Testis (tissue), 3 donors: ENCODE results near the gene FAM136A. TPM values are rescaled to one million over a fixed set of nuclear protein-coding genes. Genes with fewer than 3 reads are reported as not detected.
A peak's percentile ranks its signal among the peaks of the same experiment; 100 is the strongest.

Experiments used
- DNase-seq: peaks from one replicate; pipeline ENCODE4 v3.0.0-alpha.2; 2019
- H3K27ac ChIP-seq, 2 donors: fragments of 200-600 bp; sonication (generic); one replicate each; pipeline ENCODE4 v1.5.1; 2019
- H3K27me3 ChIP-seq: fragments of 200-600 bp; sonication (generic); one replicate; pipeline ENCODE4 v1.5.1; 2019
- H3K36me3 ChIP-seq: fragments of 200-600 bp; sonication (generic); one replicate; pipeline ENCODE4 v1.5.1; 2017; ENCODE audit warnings: low read depth; ENCODE audit errors: missing control alignments
- H3K4me1 ChIP-seq: fragments of 200-600 bp; sonication (generic); one replicate; pipeline ENCODE4 v1.5.1; 2019
- H3K4me3 ChIP-seq, 2 donors: fragments of 200-600 bp; sonication (generic); one replicate each; pipeline ENCODE4 v1.5.1; 2017 to 2019
- H3K9me3 ChIP-seq: fragments of 200-600 bp; sonication (generic); one replicate; pipeline ENCODE4 v1.5.1; 2017
- CTCF ChIP-seq, 3 experiments: fragments of 450-650 bp in 2 of 3; fragments of 200-600 bp in 1 of 3; sonication (generic) in 1 of 3; IDR thresholded peaks; one replicate each; pipeline ENCODE4 v1.5.1; 2016 to 2019; ENCODE audit warnings: antibody characterized with exemption in 3 of 3, mild to moderate bottlenecking in 2 of 3, moderate library complexity in 1 of 3
- POLR2A ChIP-seq: fragments of 450-650 bp; IDR thresholded peaks from one replicate; pipeline ENCODE4 v1.6.1; 2017; ENCODE audit warnings: antibody characterized with exemption, mild to moderate bottlenecking, moderate library complexity
- WGBS, 2 donors: methylation state at CpG; one replicate each; pipeline ENCODE4 v1.1.5; 2018; 5-methylcytosine and 5-hydroxymethylcytosine counted together
- intact Hi-C: fragments of 100-400 bp; cut with DNase I; formaldehyde crosslinking; loops from one replicate; pipeline ENCODE4 v1.15.1; 2023; ENCODE audit warnings: low total_unique reads
- polyA plus RNA-seq: library from polyadenylated mRNA; stranded (reverse); fragments of 350-450 nt; fragmentation: Illumina TruSeq; extraction: RNeasy Lipid Tissue Mini Kit (QIAGEN cat#74804); gene quantifications from one replicate; pipeline ENCODE4 v1.2.3, GENCODE V29; 2014; ENCODE audit warnings: low read depth, low replicate concordance; ENCODE audit not compliant: insufficient read depth
- total RNA-seq, 2 donors: library from RNA; depleted of rRNA; stranded (reverse); fragments of >200 nt; gene quantifications; one replicate each; pipeline ENCODE4 v1.2.3, GENCODE V29; 2016

FAM136A gene
- total and polyA plus RNA-seq, 3 donors from 2014 or later, result 19.8 to 25.3 (median 24.8) TPM

- no peak overlapping the region for H3K4me3 ChIP-seq
- no peaks in the 10 kb centered on the region for H3K4me1 ChIP-seq
- TF ChIP-seq CTCF (IDR thresholded peaks at IDR 0.05) (no peak), POLR2A (no peak)
- DNase-seq, result no peak
- no peaks in the 10 kb centered on the region for H3K9me3 ChIP-seq
- H3K27me3 ChIP-seq, result no peaks in the 10 kb centered on the region
- no peak overlapping the region for H3K27ac ChIP-seq
- H3K36me3 ChIP-seq, result no peaks in the 10 kb centered on the region
- intact Hi-C loops, result no loop called here
These were observed 39.6 kb upstream of the FAM136A start for GRCh38 chr2:70341477-70341765.

- Histone ChIP-seq H3K36me3 (no peaks in the 10 kb centered on the region), H3K27me3 (no peaks in the 10 kb centered on the region), H3K4me3 (no peak overlapping the region), H3K9me3 (no peaks in the 10 kb centered on the region), H3K4me1 (no peaks in the 10 kb centered on the region), H3K27ac (no peak overlapping the region)
- intact Hi-C loops, result no loop called here
- peak in 2 of 3 experiments; percentile 65 to 67 for TF ChIP-seq CTCF (IDR thresholded peaks at IDR 0.05)
- no peak for TF ChIP-seq POLR2A
- WGBS, 2 donors, result 25 to 28% methylated on average over 7 of the region's 7 CpGs
- peak; percentile 32 for DNase-seq
These were observed 39.1 kb upstream of the FAM136A start for GRCh38 chr2:70340761-70341476.

- DNase-seq, result no peak
- Histone ChIP-seq H3K4me3 (no peak overlapping the region), H3K4me1 (no peaks in the 10 kb centered on the region), H3K9me3 (no peaks in the 10 kb centered on the region), H3K27me3 (no peaks in the 10 kb centered on the region), H3K36me3 (no peaks in the 10 kb centered on the region), H3K27ac (no peak overlapping the region)
- intact Hi-C loops, result no loop called here
- WGBS, 2 donors, result 77 to 78% methylated on average over 4 of the region's 4 CpGs
- TF ChIP-seq POLR2A, result no peak
- TF ChIP-seq CTCF (IDR thresholded peaks at IDR 0.05), result no peak
These were observed 38.2 kb upstream of the FAM136A start for GRCh38 chr2:70340075-70340474.

- WGBS, 2 donors, result 78 to 79% methylated on average over 4 of the region's 4 CpGs
- TF ChIP-seq POLR2A, result no peak
- no peak for TF ChIP-seq CTCF (IDR thresholded peaks at IDR 0.05)
- DNase-seq, result no peak
- H3K4me1 ChIP-seq, result no peaks in the 10 kb centered on the region
- no peaks in the 10 kb centered on the region for H3K9me3 ChIP-seq
- H3K27ac ChIP-seq, result no peak overlapping the region
- intact Hi-C loops, result no loop called here
- H3K4me3 ChIP-seq, result no peak overlapping the region
- H3K36me3 ChIP-seq, result no peaks in the 10 kb centered on the region
- no peaks in the 10 kb centered on the region for H3K27me3 ChIP-seq
These were observed 34.7 kb upstream of the FAM136A start for GRCh38 chr2:70336552-70336951.

- 81 to 85% methylated on average over 7 of the region's 7 CpGs for WGBS, 2 donors
- intact Hi-C loops, result no loop called here
- no peak for TF ChIP-seq POLR2A
- no peak for TF ChIP-seq CTCF (IDR thresholded peaks at IDR 0.05)
These were observed 29.1 kb upstream of the FAM136A start for GRCh38 chr2:70331012-70331411.

More at GRCh38 chr2:70331012-70331411, 29.1 kb upstream of the FAM136A start:
- Histone ChIP-seq H3K9me3 (no peaks in the 10 kb centered on the region), H3K4me3 (no peak overlapping the region), H3K36me3 (no peaks in the 10 kb centered on the region), H3K27me3 (no peaks in the 10 kb centered on the region), H3K27ac (no peak overlapping the region), H3K4me1 (peaks cover 5% of the 10 kb centered on the region)
- DNase-seq, result no peak
